ENCODE data around the gene RNF207.

DNA sequence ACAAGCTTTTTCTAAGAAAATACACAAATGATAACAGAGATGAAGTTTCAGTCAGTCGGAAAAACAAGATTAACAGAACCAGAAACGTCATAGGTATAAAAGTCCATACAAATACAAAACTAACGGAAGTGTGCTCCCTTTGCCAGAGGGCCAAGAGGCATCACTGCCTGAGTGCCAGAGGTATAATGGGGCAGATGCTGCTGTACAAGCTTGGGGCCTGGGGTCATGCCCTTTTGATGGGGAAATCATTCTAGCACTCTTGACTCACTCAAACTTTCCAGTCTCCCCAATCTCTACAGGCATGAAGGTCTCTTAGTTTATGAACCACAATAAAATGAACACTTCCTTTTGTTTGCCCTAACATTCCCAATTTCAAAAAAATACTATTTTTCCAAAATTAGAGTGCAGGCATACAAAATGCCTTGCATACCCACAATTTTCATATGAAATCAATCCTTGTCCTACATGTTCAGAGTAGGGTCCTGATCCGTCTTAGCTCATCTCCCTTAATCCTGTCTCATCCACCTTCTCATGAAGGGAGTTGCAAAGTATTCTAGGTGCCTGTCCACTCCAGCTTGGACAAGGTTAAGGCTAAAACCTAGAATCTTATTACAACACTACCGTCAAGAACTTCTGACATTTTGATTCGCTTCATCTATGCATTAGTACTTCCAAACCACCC lies 8.0 kb upstream of the RNF207 start:
- no peak for TF ChIP-seq CTCF (IDR thresholded peaks at IDR 0.05)
- no peak for TF ChIP-seq POLR2A (IDR thresholded peaks at IDR 0.05)
